Muscle layer of duodenum (tissue), 2 donors: Measurements from ENCODE around the gene RGMB.
A peak's percentile ranks its signal among the peaks of the same experiment; 100 is the strongest.

Source experiments
- H3K27ac ChIP-seq: one replicate; pipeline ENCODE4 v1.7.0; 2013; ENCODE audit warnings: mild to moderate bottlenecking, low read length
- H3K27me3 ChIP-seq: one replicate; pipeline ENCODE4 v1.7.0; 2013; ENCODE audit warnings: low read depth, mild to moderate bottlenecking, control low read depth, low read length
- H3K36me3 ChIP-seq, 2 donors: one replicate each; pipeline ENCODE4 v1.7.0; 2013; ENCODE audit warnings: low read length in 2 of 2, control low read depth in 1 of 2, mild to moderate bottlenecking in 1 of 2; ENCODE audit not compliant: insufficient read depth in 2 of 2, control insufficient read depth in 1 of 2
- H3K4me1 ChIP-seq, 2 donors: one replicate each; pipeline ENCODE4 v1.7.0; 2013; ENCODE audit warnings: low read length in 2 of 2, mild to moderate bottlenecking in 2 of 2, control low read depth in 1 of 2, moderate library complexity in 1 of 2; ENCODE audit not compliant: insufficient read depth in 2 of 2, control insufficient read depth in 1 of 2
- H3K4me3 ChIP-seq, 2 donors: one replicate each; pipeline ENCODE4 v1.7.0; 2013; ENCODE audit warnings: low read length in 2 of 2, low read depth in 1 of 2, mild to moderate bottlenecking in 1 of 2
- H3K9me3 ChIP-seq, 2 donors: one replicate each; pipeline ENCODE4 v1.7.0; 2013; ENCODE audit warnings: low read length in 2 of 2, control low read depth in 1 of 2, mild to moderate bottlenecking in 1 of 2; ENCODE audit not compliant: control insufficient read depth in 1 of 2
- donor health status: healthy.

The RGMB gene

DNA sequence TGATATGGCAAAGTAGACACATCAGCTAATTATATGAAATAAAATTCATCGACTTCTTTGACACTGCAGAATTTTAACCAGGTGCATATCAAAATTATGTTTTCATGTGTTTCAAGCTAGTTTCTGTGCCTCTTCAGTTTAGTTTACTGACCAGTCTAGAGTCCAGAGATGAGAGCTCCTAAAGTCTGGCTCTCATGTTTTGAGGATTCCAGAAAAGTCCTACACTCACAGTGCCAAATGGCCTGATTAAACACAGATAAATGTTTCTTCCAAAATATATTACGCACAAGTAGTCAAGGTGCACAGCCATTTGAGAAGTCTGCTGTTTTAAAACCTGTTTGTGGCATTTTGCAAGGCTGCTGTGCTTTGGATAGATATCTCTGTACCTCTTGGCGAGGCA, 15.6 kb downstream of the RGMB start:
- H3K36me3 ChIP-seq: peaks cover 7 to 9% of the 10 kb centered on the region in 2 donors
- H3K4me3 ChIP-seq: no peak overlapping the region
- no peaks in the 10 kb centered on the region for H3K9me3 ChIP-seq
- no peaks in the 10 kb centered on the region for H3K27me3 ChIP-seq
- peaks cover 14 to 87% of the 10 kb centered on the region in 2 donors for H3K4me1 ChIP-seq
- H3K27ac ChIP-seq: no peak overlapping the region

DNA sequence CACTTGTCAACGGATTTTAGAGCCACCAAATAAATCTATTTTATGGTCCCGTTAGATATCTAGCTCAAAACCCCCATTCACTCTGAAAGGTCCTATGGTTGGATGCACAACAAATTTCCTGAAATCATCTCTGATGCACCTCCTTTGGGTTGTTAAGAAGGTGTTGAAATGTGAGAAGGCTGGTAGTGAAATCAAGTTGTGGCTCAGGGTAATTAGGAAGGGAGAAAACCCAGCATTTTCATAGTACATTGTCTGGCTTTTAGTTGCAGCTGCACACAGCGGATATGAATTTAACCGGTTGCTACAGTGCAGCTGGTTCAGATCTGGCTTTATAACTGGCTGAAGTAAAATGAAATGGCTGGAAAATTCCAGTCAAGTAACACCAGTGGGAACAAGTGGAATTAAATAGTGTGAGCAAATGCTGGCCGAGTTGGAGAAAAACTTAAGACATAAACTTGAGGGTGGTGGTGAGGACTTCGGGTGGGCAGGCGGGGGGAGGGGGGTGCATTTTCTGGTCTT, 17.6 kb downstream of the RGMB start:
- peaks cover 9 to 75% of the 10 kb centered on the region in 2 donors for H3K4me1 ChIP-seq

GRCh38 chr5:98791898-98792580, 18.6 kb downstream of the RGMB start:
- peaks cover 8 to 67% of the 10 kb centered on the region in 2 donors for H3K4me1 ChIP-seq
- peaks cover 7 to 8% of the 10 kb centered on the region in 2 donors for H3K36me3 ChIP-seq
- H3K27ac ChIP-seq: peak overlapping the region; percentile 52
- no peaks in the 10 kb centered on the region for H3K9me3 ChIP-seq
- H3K4me3 ChIP-seq: peak overlapping the region in 1 of 2 donors; percentile 12
- no peaks in the 10 kb centered on the region for H3K27me3 ChIP-seq

More for the DNA sequence above, 17.6 kb downstream of the RGMB start:
- Histone ChIP-seq H3K4me3 (no peak overlapping the region), H3K27me3 (no peaks in the 10 kb centered on the region), H3K27ac (peak overlapping the region; percentile 57), H3K36me3 (peaks cover 7 to 8% of the 10 kb centered on the region in 2 donors), H3K9me3 (no peaks in the 10 kb centered on the region)

- Histone ChIP-seq H3K27me3 (no peaks in the 10 kb centered on the region), H3K4me3 (no peak overlapping the region), H3K9me3 (no peaks in the 10 kb centered on the region), H3K36me3 (peaks cover 7 to 8% of the 10 kb centered on the region in 2 donors), H3K4me1 (peaks cover 8 to 57% of the 10 kb centered on the region in 2 donors), H3K27ac (no peak overlapping the region)
Measured at GRCh38 chr5:98793223-98793622, 19.8 kb downstream of the RGMB start.

- no peaks in the 10 kb centered on the region for H3K9me3 ChIP-seq
- no peak overlapping the region for H3K4me3 ChIP-seq
- no peaks in the 10 kb centered on the region for H3K27me3 ChIP-seq
- no peak overlapping the region for H3K27ac ChIP-seq
- peaks cover 6 to 50% of the 10 kb centered on the region in 2 donors for H3K4me1 ChIP-seq
- H3K36me3 ChIP-seq: peaks cover 8 to 11% of the 10 kb centered on the region in 2 donors
Measured at GRCh38 chr5:98794001-98794400, 20.5 kb downstream of the RGMB start.

DNA sequence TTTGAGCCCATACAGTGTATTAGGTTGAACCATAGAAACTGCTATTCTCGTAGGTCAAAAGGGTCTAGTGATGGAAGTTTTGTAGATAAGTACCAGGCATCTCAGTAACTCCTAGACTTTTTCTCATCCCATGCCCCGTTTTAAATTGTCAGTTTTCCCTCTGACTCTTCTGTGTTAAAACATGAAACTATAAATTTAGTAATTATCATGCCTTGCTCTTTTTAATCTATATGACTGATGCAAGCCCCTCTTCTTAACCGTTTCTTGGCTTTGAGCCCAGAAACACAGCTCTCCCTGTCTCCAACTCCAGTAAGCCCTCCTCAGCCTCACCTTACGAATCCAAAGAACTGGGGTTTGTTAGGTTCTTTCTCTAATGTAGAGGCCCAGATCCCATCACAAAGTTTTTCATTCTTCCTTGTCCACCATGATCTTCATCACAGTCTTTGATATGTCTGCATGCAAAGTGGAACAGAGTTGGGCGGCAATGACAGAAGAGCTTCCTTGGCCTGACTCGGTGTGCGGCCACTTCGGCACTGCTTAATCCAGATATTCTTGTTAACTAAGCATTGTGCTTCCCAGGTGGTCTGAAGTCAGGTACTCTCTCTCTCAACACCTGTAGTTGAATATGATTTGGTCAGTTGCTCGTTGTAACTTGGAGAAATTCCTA, 21.1 kb downstream of the RGMB start:
- H3K9me3 ChIP-seq: no peaks in the 10 kb centered on the region
- no peak overlapping the region for H3K27ac ChIP-seq
- no peaks in the 10 kb centered on the region for H3K27me3 ChIP-seq
- H3K4me3 ChIP-seq: no peak overlapping the region
- peaks cover 8 to 11% of the 10 kb centered on the region in 2 donors for H3K36me3 ChIP-seq
- peaks cover 4 to 44% of the 10 kb centered on the region in 2 donors for H3K4me1 ChIP-seq

GRCh38 chr5:98795243-98795642, 21.8 kb downstream of the RGMB start:
- H3K27ac ChIP-seq: no peak overlapping the region
- no peak overlapping the region for H3K4me3 ChIP-seq
- peaks cover 8 to 11% of the 10 kb centered on the region in 2 donors for H3K36me3 ChIP-seq
- peaks cover 4 to 37% of the 10 kb centered on the region in 2 donors for H3K4me1 ChIP-seq
- no peaks in the 10 kb centered on the region for H3K27me3 ChIP-seq
- H3K9me3 ChIP-seq: no peaks in the 10 kb centered on the region

DNA sequence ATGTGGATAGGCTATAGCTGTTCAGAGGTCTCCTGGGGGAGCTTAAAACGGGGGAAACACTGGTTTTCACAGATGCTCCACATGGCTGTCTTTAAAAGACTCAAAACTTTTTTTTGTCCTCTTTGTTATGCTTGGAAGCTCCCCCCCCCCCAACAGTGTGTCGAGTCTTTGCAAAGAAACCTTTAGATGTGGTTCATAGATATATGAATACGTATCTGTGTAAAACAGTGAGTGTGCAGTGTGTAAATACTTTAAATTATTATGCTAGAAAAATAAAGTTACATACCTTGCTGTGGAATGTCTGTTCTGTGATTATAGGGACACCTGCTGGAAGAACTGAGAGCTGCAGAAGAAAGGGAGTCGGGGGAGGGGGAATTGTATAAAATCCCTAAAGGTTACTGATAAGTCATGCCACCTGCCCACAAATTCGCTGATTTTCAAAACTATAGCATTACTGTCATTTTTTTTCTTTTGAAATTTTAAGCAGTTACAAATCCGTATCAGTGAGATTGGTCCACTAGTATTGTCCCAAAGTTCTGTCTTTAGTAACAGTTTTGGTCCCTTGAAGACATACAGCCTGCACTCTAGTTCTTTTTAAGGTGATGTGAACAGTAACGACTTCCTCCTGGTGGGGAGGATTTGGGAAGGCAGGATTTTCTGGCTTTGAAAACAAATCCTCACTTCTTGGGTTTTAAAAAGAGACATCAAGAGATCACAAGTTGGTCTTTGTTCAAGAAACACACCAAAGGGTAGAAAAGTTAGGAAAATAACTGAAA, 22.9 kb downstream of the RGMB start:
- Histone ChIP-seq H3K27ac (no peak overlapping the region), H3K9me3 (no peaks in the 10 kb centered on the region), H3K4me1 (peaks cover 0 to 27% of the 10 kb centered on the region in 2 donors), H3K36me3 (peaks cover 8 to 11% of the 10 kb centered on the region in 2 donors), H3K27me3 (no peaks in the 10 kb centered on the region), H3K4me3 (no peak overlapping the region)

DNA sequence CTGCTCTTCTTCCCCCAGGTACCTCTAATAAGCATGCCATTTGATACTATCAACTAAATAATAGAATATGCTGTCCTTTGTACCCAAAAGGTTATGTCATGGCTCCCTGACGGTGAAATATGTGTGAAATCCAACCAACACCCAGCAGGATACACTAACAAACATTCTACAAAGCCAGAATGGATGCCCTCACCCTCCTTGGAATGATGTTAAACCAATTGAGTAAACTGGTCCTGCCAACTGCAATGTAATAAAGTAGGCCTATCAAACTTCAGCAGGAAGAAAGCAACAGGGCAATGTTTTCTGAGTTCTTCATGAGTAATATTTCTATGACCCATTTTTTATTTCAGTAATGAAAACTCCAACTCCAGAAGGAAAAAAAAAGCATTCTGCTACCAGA, 24.9 kb downstream of the RGMB start:
- Histone ChIP-seq H3K36me3 (peaks cover 2 to 6% of the 10 kb centered on the region in 2 donors), H3K4me3 (no peak overlapping the region), H3K9me3 (no peaks in the 10 kb centered on the region), H3K4me1 (peaks cover 0 to 10% of the 10 kb centered on the region in 2 donors), H3K27ac (no peak overlapping the region), H3K27me3 (no peaks in the 10 kb centered on the region)

- H3K27ac ChIP-seq: no peak overlapping the region
- H3K27me3 ChIP-seq: no peaks in the 10 kb centered on the region
- H3K4me3 ChIP-seq: no peak overlapping the region
- no peaks in the 10 kb centered on the region for H3K9me3 ChIP-seq
- H3K36me3 ChIP-seq: peaks cover 0 to 4% of the 10 kb centered on the region in 2 donors
- H3K4me1 ChIP-seq: peaks cover 0 to 10% of the 10 kb centered on the region in 2 donors
Measured at GRCh38 chr5:98798847-98799246, 25.4 kb downstream of the RGMB start.

DNA sequence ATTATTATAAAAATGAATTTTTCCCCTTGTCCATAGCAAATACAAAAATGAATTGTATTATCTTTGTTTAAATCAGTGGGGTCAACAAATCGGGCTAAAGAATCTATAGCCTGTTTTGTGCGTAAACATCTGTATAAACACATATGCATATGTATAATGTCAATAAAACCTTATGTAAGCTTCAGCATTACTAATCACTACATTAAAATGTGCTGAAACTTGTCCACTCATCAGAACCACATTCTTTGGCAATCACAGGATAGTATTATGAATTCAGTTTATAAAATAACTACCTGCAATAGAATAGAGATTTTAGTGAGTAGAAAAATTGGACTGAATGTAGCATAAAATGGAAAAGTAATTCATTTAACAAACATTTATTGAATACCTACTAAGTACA, 30.6 kb downstream of the RGMB start:
- peaks cover 0 to 12% of the 10 kb centered on the region in 2 donors for H3K9me3 ChIP-seq
- no peak overlapping the region for H3K4me3 ChIP-seq
- H3K36me3 ChIP-seq: no peaks in the 10 kb centered on the region
- H3K4me1 ChIP-seq: no peaks in the 10 kb centered on the region
- H3K27ac ChIP-seq: no peak overlapping the region
- H3K27me3 ChIP-seq: no peaks in the 10 kb centered on the region
